Amygdala (tissue), 56 donors: ENCODE results near the gene TARBP1.
"Not testable (repeated sequence)": the region's sequence is repeated elsewhere in the genome, so short reads cannot be mapped to it uniquely, and the experiment has no call there.

Experiments used
- DNase-seq, 56 donors: peaks; one replicate each; lab custom pipeline; 2025; lab: John Stamatoyannopoulos, UW

Gene TARBP1

GRCh38 chr1:234504969-234505768, 26.2 kb upstream of the TARBP1 start:
- DNase-seq: no peak

GRCh38 chr1:234504251-234504650, 25.3 kb upstream of the TARBP1 start:
- not testable (repeated sequence) for DNase-seq

- no peak for DNase-seq
Observed at GRCh38 chr1:234503193-234504050, 24.4 kb upstream of the TARBP1 start.

- no peak for DNase-seq
Observed at GRCh38 chr1:234502785-234503184, 23.8 kb upstream of the TARBP1 start.

GRCh38 chr1:234500269-234500668, 21.3 kb upstream of the TARBP1 start:
- peak in 2 of 56 donors; percentile 11 to 55 for DNase-seq

GRCh38 chr1:234499943-234500245, 20.9 kb upstream of the TARBP1 start:
- DNase-seq: no peak

GRCh38 chr1:234499119-234499942, 20.4 kb upstream of the TARBP1 start:
- peak; percentile 49 to 96 (median 84) for DNase-seq

- DNase-seq: no peak
Observed at GRCh38 chr1:234498448-234499118, 19.6 kb upstream of the TARBP1 start.

- no peak for DNase-seq
Observed at GRCh38 chr1:234497589-234497988, 18.6 kb upstream of the TARBP1 start.

- DNase-seq: no peak
Observed at GRCh38 chr1:234495231-234495990, 16.4 kb upstream of the TARBP1 start.

- DNase-seq: no peak
Observed at GRCh38 chr1:234494049-234494448, 15.1 kb upstream of the TARBP1 start.

- no peak for DNase-seq
Observed at GRCh38 chr1:234490793-234491479, 12.0 kb upstream of the TARBP1 start.

GRCh38 chr1:234489698-234490077, 10.7 kb upstream of the TARBP1 start:
- no peak for DNase-seq

- DNase-seq: no peak
Observed at GRCh38 chr1:234489007-234489697, 10.2 kb upstream of the TARBP1 start.

- DNase-seq: no peak
Observed at GRCh38 chr1:234488054-234489006, 9.4 kb upstream of the TARBP1 start.

GRCh38 chr1:234486858-234487840, 8.2 kb upstream of the TARBP1 start:
- peak in 28 of 56 donors; percentile 5 to 73 (median 24) for DNase-seq
